ENCODE data around the gene TNFRSF11A.

The TNFRSF11A gene

GRCh38 chr18:62345909-62346308 lies 20.8 kb downstream of the TNFRSF11A start:
- no peak for DNase-seq

- no peak for DNase-seq
Measured at GRCh38 chr18:62346333-62347088, 21.4 kb downstream of the TNFRSF11A start.

DNA sequence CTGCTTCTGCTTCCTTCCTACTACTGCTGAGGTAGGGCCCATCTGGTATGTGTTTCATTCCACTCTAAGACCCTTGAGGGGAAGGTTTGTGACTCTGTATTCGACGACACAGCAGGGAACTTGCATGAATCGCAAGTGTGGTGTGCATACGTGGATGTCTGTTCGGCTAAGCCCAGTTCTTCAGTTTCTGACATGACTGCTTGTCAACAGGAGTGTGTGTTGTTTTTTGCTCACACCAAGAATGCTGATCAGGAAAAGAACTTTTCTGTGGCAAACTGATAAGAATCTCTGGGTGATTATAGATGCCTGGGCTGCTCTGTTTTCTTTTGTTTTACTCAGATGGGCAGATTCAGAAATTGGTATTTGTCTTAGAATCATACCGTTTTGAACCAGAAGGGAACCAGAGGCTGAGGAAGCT lies 22.0 kb downstream of the TNFRSF11A start:
- no peak for DNase-seq

DNA sequence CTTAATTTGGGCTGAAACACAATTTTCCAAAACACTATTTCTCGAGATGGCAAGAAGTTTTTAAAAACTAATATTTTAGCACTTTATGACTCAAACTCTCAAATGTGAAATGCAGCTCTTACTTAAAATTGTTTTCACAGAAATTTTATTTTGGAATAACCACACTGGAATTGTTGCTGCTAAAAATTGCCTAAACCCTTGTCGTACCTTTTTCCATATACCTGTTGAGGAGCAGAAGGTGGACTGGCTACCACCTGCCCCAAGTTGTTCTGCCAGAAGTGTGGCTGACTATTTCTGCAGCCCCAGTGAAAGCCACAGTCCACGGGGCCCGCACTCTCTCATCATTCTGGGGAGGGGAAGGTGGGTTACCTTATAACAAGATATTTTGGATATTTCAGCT lies 23.4 kb downstream of the TNFRSF11A start:
- DNase-seq = no peak

DNA sequence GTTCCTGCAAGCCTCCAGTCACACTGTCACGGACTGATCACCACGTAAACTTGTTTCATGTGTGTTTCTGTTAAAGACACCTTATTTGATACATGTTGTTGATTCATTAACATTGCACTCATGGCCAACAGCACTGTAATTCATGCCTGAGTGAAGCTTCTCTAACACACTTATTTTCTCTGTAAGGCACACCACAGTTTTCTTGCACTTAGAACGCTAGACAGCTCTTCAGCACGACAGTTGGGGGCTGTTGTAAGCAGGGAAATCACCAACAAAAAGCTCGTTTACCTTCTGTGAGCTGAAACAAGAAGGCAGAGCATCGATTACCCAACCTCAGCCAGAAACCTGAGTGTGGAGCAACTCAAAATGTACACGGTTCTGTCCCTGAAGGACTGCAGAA lies 28.1 kb downstream of the TNFRSF11A start:
- no peak for DNase-seq

- DNase-seq = no peak
Measured at GRCh38 chr18:62354151-62354550, 29.0 kb downstream of the TNFRSF11A start.

DNA sequence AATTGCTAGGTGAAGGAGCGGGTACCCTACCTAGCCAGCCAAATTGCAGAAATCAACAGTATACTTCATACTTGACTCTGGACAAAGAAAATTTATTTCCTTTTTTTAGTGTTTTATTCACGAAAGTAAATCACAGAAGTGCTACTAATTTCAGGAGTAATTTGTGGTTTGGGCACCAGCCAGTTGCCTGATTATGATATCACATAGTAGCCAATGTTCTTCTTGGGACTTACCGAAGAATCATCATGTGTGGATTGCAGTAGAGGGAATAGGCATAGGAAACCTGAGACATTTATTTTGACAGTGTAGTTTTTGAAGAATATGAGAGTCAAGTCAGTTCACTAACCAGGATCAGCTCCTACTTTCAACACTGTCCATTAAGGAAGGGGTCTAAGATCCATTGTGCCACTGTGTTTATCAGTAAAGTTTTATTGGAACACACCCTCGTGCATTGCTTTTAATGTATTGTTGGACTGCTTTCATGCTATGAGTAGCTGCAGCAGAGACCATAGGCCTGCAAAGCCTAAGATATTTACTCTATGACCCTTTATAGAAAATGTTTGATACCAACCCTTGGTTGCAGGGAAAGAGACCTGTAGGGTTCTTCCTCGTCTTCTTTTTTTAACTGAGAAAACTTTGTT lies 32.1 kb downstream of the TNFRSF11A start:
- DNase-seq = no peak

GRCh38 chr18:62360805-62361204 lies 35.7 kb downstream of the TNFRSF11A start:
- no peak for DNase-seq

GRCh38 chr18:62361288-62361687 lies 36.2 kb downstream of the TNFRSF11A start:
- DNase-seq = no peak

DNA sequence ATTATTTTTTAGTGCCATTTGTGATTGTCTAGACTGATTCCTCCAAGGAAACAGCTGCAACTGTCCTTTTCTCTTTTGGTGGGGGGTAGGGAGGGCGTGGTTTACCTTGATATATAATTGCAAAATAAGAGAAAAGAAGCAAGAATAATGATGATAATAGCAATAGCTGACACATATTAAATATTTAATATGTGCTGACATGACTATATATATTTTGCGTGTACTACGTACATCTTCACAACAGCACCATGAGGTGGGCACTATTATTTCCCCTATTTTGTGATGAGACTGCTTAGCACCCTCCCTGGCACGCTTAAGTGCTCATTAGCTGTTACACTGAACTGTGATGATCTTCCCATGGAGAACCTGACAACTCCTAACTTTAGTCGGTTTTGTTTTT lies 39.4 kb downstream of the TNFRSF11A start:
- no peak for DNase-seq

DNA sequence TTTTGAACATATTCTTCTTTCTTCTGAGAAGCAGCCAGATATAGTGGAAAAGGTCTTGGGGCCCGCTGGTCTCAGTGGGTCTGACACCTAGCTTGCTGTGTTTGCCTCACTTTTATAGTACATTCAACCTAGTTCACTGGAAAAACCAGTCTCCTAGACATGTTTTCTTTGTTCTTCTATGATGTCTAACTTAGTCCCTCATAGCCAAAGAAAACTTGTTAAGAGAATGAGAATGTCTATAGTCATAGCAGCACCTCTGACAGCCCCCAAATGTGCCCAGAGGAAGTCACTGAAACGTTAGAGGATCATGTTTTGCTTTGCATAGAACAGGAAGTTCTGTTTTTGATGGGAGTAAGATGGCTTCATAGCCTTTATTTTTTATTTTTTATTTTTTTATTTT lies 40.3 kb downstream of the TNFRSF11A start:
- DNase-seq = no peak

DNA sequence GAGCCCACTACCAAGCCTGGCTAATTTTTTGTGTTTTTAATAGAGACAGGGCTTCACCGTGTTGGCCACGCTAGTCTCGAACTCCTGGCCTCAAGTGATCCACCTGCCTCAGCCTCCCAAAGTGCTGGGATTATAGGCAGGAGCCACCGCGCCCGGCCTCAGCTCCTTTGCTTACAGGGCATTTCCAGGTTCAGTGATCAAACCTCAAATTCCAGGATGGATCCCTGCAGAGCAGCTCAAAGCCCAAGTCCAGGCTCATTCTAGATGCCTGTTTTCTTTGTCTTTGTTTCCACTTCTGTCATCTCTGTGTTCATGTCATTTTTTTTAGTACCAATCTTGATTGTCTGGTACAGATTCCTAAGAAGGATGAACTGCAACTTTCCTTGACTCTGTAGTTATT lies 41.9 kb downstream of the TNFRSF11A start:
- no peak for DNase-seq

DNA sequence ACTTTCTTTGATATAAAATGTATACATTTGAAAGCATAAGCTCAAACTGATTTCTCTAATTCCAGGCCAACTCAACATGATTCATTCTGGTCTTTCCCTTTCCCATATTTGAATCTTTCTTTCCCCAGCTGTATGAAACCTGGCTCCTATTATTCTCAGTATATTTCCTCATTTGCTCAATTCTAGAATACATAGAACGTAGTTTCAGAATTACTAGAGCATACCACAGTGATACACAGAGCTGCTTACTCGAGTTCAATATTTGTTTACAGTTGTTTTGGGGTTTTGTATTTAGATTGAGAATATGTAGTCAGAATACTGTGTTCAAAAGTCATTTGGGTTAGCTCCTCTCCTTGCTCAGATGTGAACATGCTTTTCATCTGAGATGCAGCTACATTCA lies 43.0 kb downstream of the TNFRSF11A start:
- DNase-seq = no peak

DNA sequence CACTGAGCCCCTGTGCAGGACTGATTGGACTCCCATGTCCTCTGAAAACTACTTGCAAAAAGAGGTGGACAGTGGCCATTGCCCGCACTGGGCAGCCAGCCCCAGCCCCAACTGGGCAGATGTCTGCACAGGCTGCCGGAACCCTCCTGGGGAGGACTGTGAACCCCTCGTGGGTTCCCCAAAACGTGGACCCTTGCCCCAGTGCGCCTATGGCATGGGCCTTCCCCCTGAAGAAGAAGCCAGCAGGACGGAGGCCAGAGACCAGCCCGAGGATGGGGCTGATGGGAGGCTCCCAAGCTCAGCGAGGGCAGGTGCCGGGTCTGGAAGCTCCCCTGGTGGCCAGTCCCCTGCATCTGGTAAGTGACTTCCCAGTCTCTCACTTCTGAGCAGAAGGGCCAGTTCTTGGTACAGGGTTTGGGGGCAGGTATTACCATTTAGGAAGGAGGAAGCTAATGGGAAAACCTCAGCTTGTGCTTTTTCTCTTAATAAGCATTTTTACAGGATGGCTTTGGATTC lies 44.1 kb downstream of the TNFRSF11A start:
- DNase-seq = no peak

DNA sequence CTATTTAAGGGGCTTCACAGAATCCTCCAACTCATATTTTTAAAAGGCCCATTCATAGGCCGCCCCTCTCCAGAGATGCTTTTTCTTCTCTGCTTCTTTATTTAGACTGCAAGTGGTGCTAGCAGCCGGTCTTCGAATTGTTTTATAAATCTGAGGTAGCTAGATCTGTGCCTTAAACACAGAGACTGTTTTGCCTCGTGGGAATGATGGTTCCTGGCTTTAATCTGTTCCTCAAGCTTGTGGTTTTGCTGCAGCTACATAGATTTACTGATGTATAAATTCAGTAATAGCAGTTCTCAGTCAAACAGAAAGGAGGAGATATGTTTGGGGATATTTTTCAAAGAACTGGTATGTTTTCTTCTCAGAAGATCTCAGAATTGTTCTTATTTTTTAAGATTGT lies 45.3 kb downstream of the TNFRSF11A start:
- no peak for DNase-seq

GRCh38 chr18:62371436-62371835 lies 46.3 kb downstream of the TNFRSF11A start:
- DNase-seq = no peak

DNA sequence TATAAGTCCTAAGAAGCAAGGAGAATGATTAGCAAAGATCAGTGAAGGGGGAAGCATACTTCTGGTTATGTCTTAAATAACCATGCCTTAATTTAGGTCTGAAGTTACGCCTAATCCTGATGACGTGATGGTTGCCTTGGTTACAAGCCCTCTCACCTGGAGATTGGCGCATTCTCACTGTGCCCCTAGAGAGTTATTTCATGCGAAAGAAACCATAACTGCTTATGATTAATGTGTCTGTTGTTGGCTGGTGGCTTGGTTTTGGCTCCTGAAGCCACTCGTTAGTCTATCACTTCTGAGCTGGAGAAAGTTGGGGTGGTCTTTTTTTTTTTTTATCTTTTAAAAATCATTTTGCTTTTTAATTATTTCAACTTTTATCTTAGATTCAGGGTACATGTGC lies 47.0 kb downstream of the TNFRSF11A start:
- DNase-seq = no peak

DNA sequence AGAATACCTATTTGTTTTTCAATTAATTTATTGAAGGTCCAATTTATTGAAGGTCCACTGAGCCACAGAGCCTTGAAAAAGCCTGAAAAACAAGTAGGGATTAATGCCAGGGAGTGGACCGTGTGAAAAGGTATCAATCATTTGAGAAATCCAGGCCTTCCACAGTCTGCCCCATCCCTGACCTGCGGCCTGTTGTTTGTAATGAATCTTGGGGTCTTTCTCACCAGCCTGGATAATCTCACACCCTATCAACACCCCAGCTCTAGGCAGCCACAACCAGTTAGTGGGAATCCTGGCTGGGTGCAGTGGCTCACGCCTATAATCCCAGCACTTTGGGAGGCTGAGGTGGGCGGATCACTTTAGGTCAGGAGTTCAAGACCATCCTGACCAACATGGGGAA lies 47.8 kb downstream of the TNFRSF11A start:
- no peak for DNase-seq

GRCh38 chr18:62374410-62374965 lies 49.4 kb downstream of the TNFRSF11A start:
- DNase-seq = no peak

DNA sequence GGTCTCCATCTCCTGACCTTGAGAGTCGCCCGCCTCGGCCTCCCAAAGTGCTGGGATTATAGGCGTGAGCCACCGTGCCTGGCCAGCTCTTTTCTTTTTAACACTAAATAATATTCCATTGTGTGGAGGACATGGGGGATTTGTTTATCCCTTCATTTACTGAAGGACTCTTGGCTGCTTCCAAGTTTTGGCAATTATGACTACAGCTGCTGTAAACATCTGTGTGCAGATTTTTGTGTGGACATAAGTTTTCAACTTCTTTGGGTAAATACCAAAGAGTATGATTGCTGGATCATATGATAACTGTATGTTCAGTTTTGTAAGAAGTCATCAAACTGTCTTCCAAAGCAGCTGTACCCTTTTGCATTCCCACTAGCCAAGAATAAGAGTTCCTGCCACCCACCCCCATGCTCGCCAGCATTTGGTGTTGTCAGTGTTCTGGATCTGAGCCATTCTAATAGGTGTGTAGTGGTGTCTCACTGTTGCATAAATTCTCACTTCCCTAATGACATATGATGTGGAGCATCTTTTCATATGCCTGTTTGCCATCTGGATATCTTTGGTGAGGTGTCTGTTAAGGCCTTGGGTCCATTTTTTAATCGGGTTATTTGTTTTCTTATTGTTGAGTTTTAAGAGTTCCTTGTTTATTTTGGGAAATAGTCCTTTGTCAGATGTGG lies 52.2 kb downstream of the TNFRSF11A start:
- DNase-seq = no peak

DNA sequence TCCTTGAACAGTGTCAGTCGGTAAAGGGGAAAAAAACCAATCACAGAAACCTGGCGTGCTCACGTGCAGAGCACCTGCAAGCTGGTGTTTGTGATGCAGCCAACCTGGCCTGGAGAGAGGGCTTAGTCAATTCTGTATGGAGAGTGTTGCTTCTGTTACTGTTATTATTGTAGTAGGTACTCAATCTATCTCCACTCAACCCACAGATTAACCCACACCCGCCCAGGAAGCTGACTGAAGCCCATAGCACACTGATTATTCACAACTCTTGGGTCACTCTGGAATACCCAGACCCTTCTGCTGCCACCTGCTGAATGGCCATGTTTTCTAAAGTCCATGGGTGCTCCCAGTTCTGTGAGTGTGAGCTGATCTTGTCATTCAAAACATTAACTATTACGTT lies 53.9 kb downstream of the TNFRSF11A start:
- no peak for DNase-seq

- no peak for DNase-seq
Measured at GRCh38 chr18:62381373-62381772, 56.3 kb downstream of the TNFRSF11A start.

- no peak for DNase-seq
Measured at GRCh38 chr18:62384068-62384467, 59.0 kb downstream of the TNFRSF11A start.
